AG04450 (cell line): ENCODE results near the gene ASIC2. TPM values are rescaled to one million over a fixed set of nuclear protein-coding genes. Genes with fewer than 3 reads are reported as not detected.

Source experiments
- CTCF ChIA-PET: fragments of 300-600, 350-600 bp; formaldehyde crosslinking; extraction: SDS; loops from one replicate; lab custom pipeline; 2022; ENCODE audit warnings: antibody characterized with exemption, inconsistent platforms; lab: Charles Lee
- POLR2A ChIA-PET: fragments of 350-600 bp; formaldehyde crosslinking; extraction: SDS; loops from one replicate; lab custom pipeline; 2021; ENCODE audit warnings: antibody characterized with exemption, inconsistent platforms; lab: Yijun Ruan, JAX
- DNase-seq: peaks from one replicate; pipeline ENCODE4 v3.0.0-alpha.2; 2011; ENCODE audit warnings: low read depth, low spot score
- H3K27ac ChIP-seq: one replicate; pipeline ENCODE4 v1.5.1; 2012; ENCODE audit warnings: low read depth, low read length, control low read depth
- H3K27me3 ChIP-seq: one replicate; pipeline ENCODE4 v1.6.0; 2012; ENCODE audit warnings: low read length; ENCODE audit not compliant: control insufficient read depth, insufficient read depth
- H3K4me3 ChIP-seq: 2 replicates; pipeline ENCODE4 v1.5.1; 2011; ENCODE audit warnings: mild to moderate bottlenecking, low read depth, low read length, control low read depth
- H3K9me3 ChIP-seq: 2 replicates; pipeline ENCODE4 v1.5.1; 2012; ENCODE audit warnings: low read length; ENCODE audit not compliant: control insufficient read depth, insufficient read depth
- CTCF ChIP-seq: IDR thresholded peaks from 2 replicates; pipeline ENCODE4 v1.5.1; 2011; ENCODE audit warnings: low read depth, low read length, control low read depth, inconsistent platforms
- polyA plus RNA-seq: library from polyadenylated mRNA; depleted of rRNA; stranded (reverse); fragments of >200 nt; gene quantifications from 2 replicates; pipeline ENCODE4 v1.2.3, GENCODE V29; 2011

The ASIC2 gene
- polyA plus RNA-seq, 1 experiment = 0.19 TPM

DNA sequence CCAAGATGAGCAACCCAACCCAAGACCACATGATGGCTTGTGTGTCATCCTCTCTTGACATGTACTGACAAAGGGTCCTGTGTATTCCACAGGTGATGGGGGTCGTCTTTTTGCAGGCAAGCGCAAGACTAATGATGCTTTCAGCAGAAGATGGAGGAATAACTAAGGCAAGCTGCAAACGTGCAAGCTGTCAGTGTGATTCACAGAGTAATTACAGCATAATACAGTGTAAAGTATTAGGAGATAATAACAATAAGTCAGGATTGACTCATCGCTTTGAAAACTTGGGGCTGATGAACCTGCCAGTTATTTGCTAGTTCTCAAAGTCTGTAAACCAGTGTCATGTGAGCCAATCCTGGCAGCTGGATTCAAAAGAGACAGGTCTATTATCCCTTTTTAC is 41.6 kb upstream of the ASIC2 start:
- TF ChIP-seq CTCF = no peak
- POLR2A ChIA-PET = no interaction called here

DNA sequence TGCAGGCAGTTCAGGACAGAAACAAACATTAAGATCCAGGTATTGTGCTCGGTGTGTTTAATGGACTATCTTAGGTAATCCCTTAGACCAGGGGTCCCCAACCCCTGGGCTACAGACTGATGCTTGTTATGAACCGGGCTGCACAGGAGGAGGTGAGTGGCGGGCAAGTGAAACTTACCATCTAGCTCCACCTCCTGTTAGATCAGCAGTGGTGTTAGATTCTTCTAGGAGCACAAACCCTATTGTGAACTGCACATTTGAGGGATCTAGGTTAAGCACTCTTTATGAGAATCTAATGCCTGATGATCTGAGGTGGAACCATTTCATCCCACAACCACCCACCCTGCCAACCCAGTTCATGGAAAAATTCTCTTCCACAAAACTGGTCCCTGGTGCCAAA is 37.8 kb upstream of the ASIC2 start:
- H3K4me3 ChIP-seq = no peak overlapping the region
- peak; percentile 12; the same call in 1 of the 2 replicates for TF ChIP-seq CTCF
- H3K9me3 ChIP-seq = no peaks in the 10 kb centered on the region
- no peak overlapping the region for H3K27ac ChIP-seq
- no peak for DNase-seq
- POLR2A ChIA-PET = no interaction called here
- CTCF ChIA-PET = no interaction called here
- peaks cover 2% of the 10 kb centered on the region for H3K27me3 ChIP-seq

More for the DNA sequence above, 41.6 kb upstream of the ASIC2 start:
- no peaks in the 10 kb centered on the region for H3K27me3 ChIP-seq
- no peak overlapping the region for H3K4me3 ChIP-seq
- H3K9me3 ChIP-seq = no peaks in the 10 kb centered on the region
- CTCF ChIA-PET = no interaction called here
- DNase-seq = no peak
- H3K27ac ChIP-seq = no peak overlapping the region

GRCh38 chr17:33328129-33328528 is 35.0 kb upstream of the ASIC2 start:
- ChIA-PET CTCF (no interaction called here), POLR2A (no interaction called here)
- DNase-seq = no peak

GRCh38 chr17:33324736-33325135 is 31.6 kb upstream of the ASIC2 start:
- CTCF ChIA-PET = no interaction called here
- no peak overlapping the region for H3K27ac ChIP-seq
- no peak for DNase-seq
- no peaks in the 10 kb centered on the region for H3K9me3 ChIP-seq
- POLR2A ChIA-PET = no interaction called here
- peaks cover 2% of the 10 kb centered on the region for H3K27me3 ChIP-seq
- no peak for TF ChIP-seq CTCF
- H3K4me3 ChIP-seq = no peak overlapping the region

More at GRCh38 chr17:33328129-33328528, 35.0 kb upstream of the ASIC2 start:
- no peak overlapping the region for H3K27ac ChIP-seq
- no peak overlapping the region for H3K4me3 ChIP-seq
- H3K27me3 ChIP-seq = peaks cover 2% of the 10 kb centered on the region
- no peaks in the 10 kb centered on the region for H3K9me3 ChIP-seq
- TF ChIP-seq CTCF = no peak

DNA sequence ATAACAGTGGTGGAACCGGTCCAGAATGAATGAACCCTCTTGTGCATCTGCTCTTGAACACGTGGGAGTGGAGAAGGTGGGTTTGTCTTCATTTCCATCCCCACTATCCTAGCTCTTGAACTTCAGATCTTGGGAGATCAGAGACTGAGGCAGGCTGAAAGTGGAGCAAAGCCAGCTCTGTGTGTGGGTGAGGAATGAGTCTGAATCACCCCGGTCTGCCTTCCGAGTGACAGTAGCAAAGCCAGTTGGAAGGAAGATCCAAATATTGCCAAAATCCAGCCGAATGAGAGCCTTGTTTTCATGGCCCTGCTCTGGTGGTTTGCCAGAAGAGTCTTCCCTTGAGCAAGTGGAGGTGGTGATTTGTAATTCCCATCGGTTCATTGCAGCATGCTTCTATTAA is 29.0 kb upstream of the ASIC2 start:
- POLR2A ChIA-PET = no interaction called here
- CTCF ChIA-PET = no interaction called here
- no peak for DNase-seq
- Histone ChIP-seq H3K27ac (no peak overlapping the region), H3K4me3 (no peak overlapping the region), H3K27me3 (no peaks in the 10 kb centered on the region), H3K9me3 (no peaks in the 10 kb centered on the region)
- no peak for TF ChIP-seq CTCF
